ENCODE data around the gene NMRAL1. TPM values are rescaled to one million over a fixed set of nuclear protein-coding genes. Genes with fewer than 3 reads are reported as not detected.

The NMRAL1 gene
- polyA plus RNA-seq, 1 of the 3 experiments (the other 2 are of a cell fraction) = 99.9 TPM

DNA sequence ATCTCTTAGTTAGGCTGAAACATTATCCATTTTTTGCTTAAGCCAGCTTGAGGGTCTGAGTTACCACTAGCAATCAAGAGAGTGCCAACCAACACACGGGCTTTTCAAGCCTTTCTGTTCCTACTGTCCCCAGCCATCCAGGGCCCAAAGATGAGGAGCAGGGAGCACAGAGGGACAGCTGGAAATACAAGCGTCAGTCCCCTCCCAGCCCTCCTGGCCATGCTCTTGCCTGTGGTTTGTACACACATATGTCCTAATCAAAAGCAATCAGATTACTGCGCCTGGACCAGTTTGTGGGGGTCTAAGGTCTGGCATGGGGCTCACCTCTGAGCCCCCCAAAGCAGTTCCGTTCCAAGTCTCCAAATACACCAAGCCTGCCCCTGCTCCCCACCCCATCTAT lies 61.6 kb downstream of the NMRAL1 start:
- CTCF ChIA-PET = interaction anchor here (1.8 to 13.6 kb wide), 4 partner anchors 10 to 55 kb away, joined by 4 to 189 read pairs (median 38); no protein-coding TSS in a partner anchor
- no peak overlapping the region for H3K4me2 ChIP-seq
- POLR2A ChIA-PET = no interaction called here

DNA sequence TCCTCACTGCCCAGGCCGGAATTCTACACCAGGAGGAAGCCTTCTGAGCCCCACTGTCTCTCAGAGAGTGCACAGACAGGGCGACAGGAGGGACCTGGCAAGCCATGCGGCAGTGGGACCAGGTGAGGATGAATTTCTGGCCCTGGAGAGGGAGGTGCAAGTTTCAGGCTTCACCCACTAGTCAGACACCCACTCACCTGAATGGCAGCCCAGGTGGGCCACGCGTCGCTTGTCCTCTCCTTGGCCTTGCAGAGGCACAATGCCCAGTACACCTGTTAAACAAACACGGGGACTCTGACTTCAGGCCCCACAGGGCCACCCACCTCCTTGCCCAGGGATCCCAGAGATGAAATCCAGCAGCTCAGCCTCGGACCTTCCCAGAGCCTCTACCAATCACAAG lies 62.3 kb downstream of the NMRAL1 start:
- no peak overlapping the region for H3K4me2 ChIP-seq
- ChIA-PET POLR2A (no interaction called here), CTCF (interaction anchor here (1.8 to 13.6 kb wide), 4 partner anchors 9 to 54 kb away, joined by 4 to 189 read pairs (median 38); no protein-coding TSS in a partner anchor)
- peaks cover 37% of the 10 kb centered on the region; the same call in 1 of the 2 replicates for H3K79me2 ChIP-seq (ENCODE audit: insufficient read depth)
- peaks cover 6 to 30% of the 10 kb centered on the region in 2 experiments; a peak in 1 of 4 replicates for H3K4me1 ChIP-seq (ENCODE audit: control insufficient read depth in 1 of 2, insufficient read depth in 2 of 2, low read depth in 1 of 2, low read length in 1 of 2)
- H3K9ac ChIP-seq = no peak overlapping the region
- no peaks in the 10 kb centered on the region for H3F3A ChIP-seq (replicated peaks; ENCODE audit: insufficient read depth)
- no peak for DNase-seq
- no peak overlapping the region for H3K4me3 ChIP-seq (ENCODE audit: low read depth in 2 of 2, low read length in 1 of 2)
- peak overlapping the region in 1 of 2 experiments; percentile 51; a peak in 1 of 4 replicates for H3K27ac ChIP-seq (ENCODE audit: low read depth in 2 of 2, low read length in 1 of 2)
- no peak overlapping the region for H2AFZ ChIP-seq (ENCODE audit: low read depth)
- no peaks in the 10 kb centered on the region for H3K27me3 ChIP-seq (ENCODE audit: insufficient read depth)
- H3K36me3 ChIP-seq (replicated peaks in 1 of 2; ENCODE audit: control insufficient read depth in 1 of 2, insufficient read depth in 2 of 2, low read length in 1 of 2) = peaks cover 0 to 16% of the 10 kb centered on the region in 2 experiments
- no peaks in the 10 kb centered on the region for H3K9me2 ChIP-seq
- peaks cover 7% of the 10 kb centered on the region for H4K20me1 ChIP-seq (ENCODE audit: insufficient read depth)
- WGBS (ENCODE audit: low lambda C conversion rate) = 93% methylated on average over 3 of the region's 8 CpGs
- H3K9me3 ChIP-seq = no peaks in the 10 kb centered on the region
- no peak for TF ChIP-seq TCF12 (IDR thresholded peaks at IDR 0.05)
- TF ChIP-seq MEF2A (IDR thresholded peaks at IDR 0.05; ENCODE audit: borderline replicate concordance, low read depth) = no peak
- no peak for TF ChIP-seq FOXM1 (IDR thresholded peaks at IDR 0.05; ENCODE audit: low read depth)
- no peak for TF ChIP-seq GATA2 (CRISPR knock-in tag; IDR thresholded peaks at IDR 0.05)
- TF ChIP-seq CHD2 (IDR thresholded peaks at IDR 0.05; ENCODE audit: low read length, partially characterized antibody) = no peak
- TF ChIP-seq JUND (IDR thresholded peaks at IDR 0.05) = no peak
- no peak for TF ChIP-seq TAF1 (IDR thresholded peaks at IDR 0.05; ENCODE audit: borderline replicate concordance, low read depth, low read length)
- TF ChIP-seq NRF1 (IDR thresholded peaks at IDR 0.05; ENCODE audit: low read depth, low read length) = no peak
- no peak for TF ChIP-seq ELF1 (IDR thresholded peaks at IDR 0.05)
- no peak for TF ChIP-seq SIN3A (IDR thresholded peaks at IDR 0.05; ENCODE audit: borderline replicate concordance, low read depth, low read length)
- TF ChIP-seq, protein P1, sequence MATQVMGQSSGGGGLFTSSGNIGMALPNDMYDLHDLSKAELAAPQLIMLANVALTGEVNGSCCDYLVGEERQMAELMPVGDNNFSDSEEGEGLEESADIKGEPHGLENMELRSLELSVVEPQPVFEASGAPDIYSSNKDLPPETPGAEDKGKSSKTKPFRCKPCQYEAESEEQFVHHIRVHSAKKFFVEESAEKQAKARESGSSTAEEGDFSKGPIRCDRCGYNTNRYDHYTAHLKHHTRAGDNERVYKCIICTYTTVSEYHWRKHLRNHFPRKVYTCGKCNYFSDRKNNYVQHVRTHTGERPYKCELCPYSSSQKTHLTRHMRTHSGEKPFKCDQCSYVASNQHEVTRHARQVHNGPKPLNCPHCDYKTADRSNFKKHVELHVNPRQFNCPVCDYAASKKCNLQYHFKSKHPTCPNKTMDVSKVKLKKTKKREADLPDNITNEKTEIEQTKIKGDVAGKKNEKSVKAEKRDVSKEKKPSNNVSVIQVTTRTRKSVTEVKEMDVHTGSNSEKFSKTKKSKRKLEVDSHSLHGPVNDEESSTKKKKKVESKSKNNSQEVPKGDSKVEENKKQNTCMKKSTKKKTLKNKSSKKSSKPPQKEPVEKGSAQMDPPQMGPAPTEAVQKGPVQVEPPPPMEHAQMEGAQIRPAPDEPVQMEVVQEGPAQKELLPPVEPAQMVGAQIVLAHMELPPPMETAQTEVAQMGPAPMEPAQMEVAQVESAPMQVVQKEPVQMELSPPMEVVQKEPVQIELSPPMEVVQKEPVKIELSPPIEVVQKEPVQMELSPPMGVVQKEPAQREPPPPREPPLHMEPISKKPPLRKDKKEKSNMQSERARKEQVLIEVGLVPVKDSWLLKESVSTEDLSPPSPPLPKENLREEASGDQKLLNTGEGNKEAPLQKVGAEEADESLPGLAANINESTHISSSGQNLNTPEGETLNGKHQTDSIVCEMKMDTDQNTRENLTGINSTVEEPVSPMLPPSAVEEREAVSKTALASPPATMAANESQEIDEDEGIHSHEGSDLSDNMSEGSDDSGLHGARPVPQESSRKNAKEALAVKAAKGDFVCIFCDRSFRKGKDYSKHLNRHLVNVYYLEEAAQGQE (IDR thresholded peaks at IDR 0.05; ENCODE audit: low read depth, low read length) = no peak
- TF ChIP-seq RXRA (IDR thresholded peaks at IDR 0.05; ENCODE audit: borderline replicate concordance, low read depth) = no peak
- TF ChIP-seq POLR2AphosphoS5 (IDR thresholded peaks at IDR 0.05; ENCODE audit: low read depth, low read length) = no peak
- TF ChIP-seq, protein P2, sequence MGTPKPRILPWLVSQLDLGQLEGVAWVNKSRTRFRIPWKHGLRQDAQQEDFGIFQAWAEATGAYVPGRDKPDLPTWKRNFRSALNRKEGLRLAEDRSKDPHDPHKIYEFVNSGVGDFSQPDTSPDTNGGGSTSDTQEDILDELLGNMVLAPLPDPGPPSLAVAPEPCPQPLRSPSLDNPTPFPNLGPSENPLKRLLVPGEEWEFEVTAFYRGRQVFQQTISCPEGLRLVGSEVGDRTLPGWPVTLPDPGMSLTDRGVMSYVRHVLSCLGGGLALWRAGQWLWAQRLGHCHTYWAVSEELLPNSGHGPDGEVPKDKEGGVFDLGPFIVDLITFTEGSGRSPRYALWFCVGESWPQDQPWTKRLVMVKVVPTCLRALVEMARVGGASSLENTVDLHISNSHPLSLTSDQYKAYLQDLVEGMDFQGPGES (IDR thresholded peaks at IDR 0.05; ENCODE audit: low read depth, low read length) = no peak
- TF ChIP-seq RFX5 (IDR thresholded peaks at IDR 0.05; ENCODE audit: low read length) = no peak
- TF ChIP-seq FOXJ3 (CRISPR knock-in tag; IDR thresholded peaks at IDR 0.05) = no peak
- TF ChIP-seq YY1 (IDR thresholded peaks at IDR 0.05; ENCODE audit: low read depth) = no peak
- no peak for TF ChIP-seq EP300 (IDR thresholded peaks at IDR 0.05; ENCODE audit: borderline replicate concordance in 1 of 2, low read depth in 1 of 2, low read length in 1 of 2)

More for the DNA sequence above, 61.6 kb downstream of the NMRAL1 start:
- 84% methylated on average over 3 of the region's 4 CpGs for WGBS (ENCODE audit: low lambda C conversion rate)
- Histone ChIP-seq H3K4me3 (ENCODE audit: low read depth in 2 of 2, low read length in 1 of 2) (no peak overlapping the region), H3K27me3 (ENCODE audit: insufficient read depth) (no peaks in the 10 kb centered on the region), H4K20me1 (ENCODE audit: insufficient read depth) (peaks cover 7% of the 10 kb centered on the region), H3K27ac (ENCODE audit: low read depth in 2 of 2, low read length in 1 of 2) (no peak overlapping the region), H3K79me2 (ENCODE audit: insufficient read depth) (peaks cover 37% of the 10 kb centered on the region; the same call in 1 of the 2 replicates), H3K9me3 (no peaks in the 10 kb centered on the region), H3K4me1 (ENCODE audit: control insufficient read depth in 1 of 2, insufficient read depth in 2 of 2, low read depth in 1 of 2, low read length in 1 of 2) (peaks cover 6 to 30% of the 10 kb centered on the region in 2 experiments; a peak in 1 of 4 replicates), H3K9me2 (no peaks in the 10 kb centered on the region), H3K9ac (no peak overlapping the region), H3F3A (replicated peaks; ENCODE audit: insufficient read depth) (no peaks in the 10 kb centered on the region), H2AFZ (ENCODE audit: low read depth) (no peak overlapping the region), H3K36me3 (replicated peaks in 1 of 2; ENCODE audit: control insufficient read depth in 1 of 2, insufficient read depth in 2 of 2, low read length in 1 of 2) (peaks cover 0 to 9% of the 10 kb centered on the region in 2 experiments)
- TF ChIP-seq FOXJ3 (CRISPR knock-in tag; IDR thresholded peaks at IDR 0.05) = no peak
- TF ChIP-seq, protein P3, sequence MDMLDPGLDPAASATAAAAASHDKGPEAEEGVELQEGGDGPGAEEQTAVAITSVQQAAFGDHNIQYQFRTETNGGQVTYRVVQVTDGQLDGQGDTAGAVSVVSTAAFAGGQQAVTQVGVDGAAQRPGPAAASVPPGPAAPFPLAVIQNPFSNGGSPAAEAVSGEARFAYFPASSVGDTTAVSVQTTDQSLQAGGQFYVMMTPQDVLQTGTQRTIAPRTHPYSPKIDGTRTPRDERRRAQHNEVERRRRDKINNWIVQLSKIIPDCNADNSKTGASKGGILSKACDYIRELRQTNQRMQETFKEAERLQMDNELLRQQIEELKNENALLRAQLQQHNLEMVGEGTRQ (IDR thresholded peaks at IDR 0.05; ENCODE audit: borderline replicate concordance, low read depth, low read length) = no peak
- TF ChIP-seq EZH2phosphoT487 (IDR thresholded peaks at IDR 0.05; ENCODE audit: borderline replicate concordance, low read depth) = no peak
- TF ChIP-seq, protein P4, sequence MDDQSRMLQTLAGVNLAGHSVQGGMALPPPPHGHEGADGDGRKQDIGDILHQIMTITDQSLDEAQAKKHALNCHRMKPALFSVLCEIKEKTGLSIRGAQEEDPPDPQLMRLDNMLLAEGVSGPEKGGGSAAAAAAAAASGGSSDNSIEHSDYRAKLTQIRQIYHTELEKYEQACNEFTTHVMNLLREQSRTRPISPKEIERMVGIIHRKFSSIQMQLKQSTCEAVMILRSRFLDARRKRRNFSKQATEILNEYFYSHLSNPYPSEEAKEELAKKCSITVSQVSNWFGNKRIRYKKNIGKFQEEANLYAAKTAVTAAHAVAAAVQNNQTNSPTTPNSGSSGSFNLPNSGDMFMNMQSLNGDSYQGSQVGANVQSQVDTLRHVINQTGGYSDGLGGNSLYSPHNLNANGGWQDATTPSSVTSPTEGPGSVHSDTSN (IDR thresholded peaks at IDR 0.05) = no peak
- TF ChIP-seq SMC3 (IDR thresholded peaks at IDR 0.05; ENCODE audit: low read depth, low read length) = no peak
- no peak for TF ChIP-seq SIN3A (IDR thresholded peaks at IDR 0.05; ENCODE audit: borderline replicate concordance, low read depth, low read length)
- DNase-seq = no peak
